CD14-positive monocyte (primary cell): ENCODE results near the gene NTM. TPM values are rescaled to one million over a fixed set of nuclear protein-coding genes. Genes with fewer than 3 reads are reported as not detected.

Source experiments
- DNase-seq, 3 donors: peaks; one replicate each; pipeline ENCODE4 v3.0.0-alpha.2; 2011 to 2022
- H2AFZ ChIP-seq: 2 replicates; pipeline ENCODE4 v1.6.0; 2012; ENCODE audit warnings: mild to moderate bottlenecking, low read depth, low read length, inconsistent platforms; ENCODE audit not compliant: insufficient read depth, poor library complexity, severe bottlenecking
- H3K27ac ChIP-seq, 2 donors: 1 replicate in 1 of 2; 2 replicates in 1 of 2; pipeline ENCODE4 v1.5.1; 2012 to 2013; ENCODE audit warnings: low read length in 2 of 2, control low read depth in 1 of 2, inconsistent platforms in 1 of 2, low read depth in 1 of 2, mild to moderate bottlenecking in 1 of 2
- H3K27me3 ChIP-seq, 2 donors: one replicate each; pipeline versions ENCODE4 v1.6.0 to v1.6.1; 2011 to 2013; ENCODE audit warnings: low read length in 2 of 2; ENCODE audit not compliant: control insufficient read depth in 2 of 2, insufficient read depth in 2 of 2
- H3K36me3 ChIP-seq, 2 donors: replicated peaks in 1 of 2; 1 replicate in 1 of 2; 2 replicates in 1 of 2; pipeline versions ENCODE4 v1.5.1 to v1.6.1; 2012 to 2013; ENCODE audit warnings: low read length in 2 of 2, control low read depth in 1 of 2, inconsistent platforms in 1 of 2, mild to moderate bottlenecking in 1 of 2; ENCODE audit not compliant: insufficient read depth in 2 of 2, control insufficient read depth in 1 of 2
- H3K4me1 ChIP-seq, 2 donors: 1 replicate in 1 of 2; 2 replicates in 1 of 2; pipeline versions ENCODE4 v1.5.1 to v1.6.1; 2012 to 2013; ENCODE audit warnings: low read length in 2 of 2, control low read depth in 1 of 2, inconsistent platforms in 1 of 2, mild to moderate bottlenecking in 1 of 2, moderate library complexity in 1 of 2; ENCODE audit not compliant: insufficient read depth in 2 of 2, control insufficient read depth in 1 of 2
- H3K4me2 ChIP-seq: replicated peaks from 2 replicates; pipeline ENCODE3; 2012; ENCODE audit warnings: low read length, moderate library complexity, mild to moderate bottlenecking; ENCODE audit not compliant: poor library complexity, severe bottlenecking; ENCODE audit errors: extremely low read depth
- H3K4me3 ChIP-seq, 3 experiments: fragments of 200-600 bp in 1 of 3; sonication (generic) in 1 of 3; replicated peaks in 1 of 3; 1 replicate in 2 of 3; 2 replicates in 1 of 3; pipeline ENCODE4 v1.5.1; 2011 to 2013; ENCODE audit warnings: low read length in 3 of 3, mild to moderate bottlenecking in 3 of 3, control low read depth in 2 of 3, low read depth in 2 of 3, inconsistent platforms in 1 of 3, moderate library complexity in 1 of 3
- H3K79me2 ChIP-seq: 2 replicates; pipeline ENCODE4 v1.6.0; 2012; ENCODE audit warnings: mild to moderate bottlenecking, control low read depth, inconsistent platforms, low read length, moderate library complexity; ENCODE audit not compliant: insufficient read depth
- H3K9ac ChIP-seq: 2 replicates; pipeline ENCODE4 v1.6.0; 2017; ENCODE audit warnings: low read length, mild to moderate bottlenecking; ENCODE audit not compliant: insufficient read depth, poor library complexity, severe bottlenecking
- H3K9me3 ChIP-seq, 2 donors: replicated peaks in 1 of 2; 1 replicate in 1 of 2; 2 replicates in 1 of 2; pipeline versions ENCODE4 v1.5.1 to v1.6.1; 2012 to 2013; ENCODE audit warnings: low read length in 2 of 2, control low read depth in 1 of 2; ENCODE audit not compliant: control insufficient read depth in 1 of 2, insufficient read depth in 1 of 2
- H4K20me1 ChIP-seq: 2 replicates; pipeline ENCODE4 v1.6.0; 2012; ENCODE audit warnings: mild to moderate bottlenecking, low read length, control low read depth, moderate library complexity; ENCODE audit not compliant: insufficient read depth
- H3K27ac Mint-ChIP-seq, 7 donors: one replicate each; pipeline ENCODE4 v1.8.0; 2020; ENCODE audit warnings: mild to moderate bottlenecking in 7 of 7, mixed read lengths in 7 of 7, moderate library complexity in 6 of 7, inconsistent platforms in 2 of 7
- H3K27me3 Mint-ChIP-seq, 3 donors: one replicate each; pipeline ENCODE4 v1.8.0; 2021 to 2022; ENCODE audit warnings: low read depth in 3 of 3, mild to moderate bottlenecking in 3 of 3, mixed read lengths in 3 of 3, moderate library complexity in 3 of 3, inconsistent platforms in 1 of 3
- H3K36me3 Mint-ChIP-seq, 2 donors: one replicate each; pipeline ENCODE4 v1.8.0; 2020; ENCODE audit warnings: mixed read lengths in 2 of 2, inconsistent platforms in 1 of 2, mild to moderate bottlenecking in 1 of 2
- H3K4me1 Mint-ChIP-seq: one replicate; pipeline ENCODE4 v1.8.0; 2020; ENCODE audit warnings: mild to moderate bottlenecking, mixed read lengths
- H3K4me3 Mint-ChIP-seq, 2 donors: one replicate each; pipeline ENCODE4 v1.8.0; 2020; ENCODE audit warnings: mild to moderate bottlenecking in 2 of 2, mixed read lengths in 2 of 2, moderate library complexity in 1 of 2
- H3K9me3 Mint-ChIP-seq, 7 donors: one replicate each; pipeline ENCODE4 v1.8.0; 2020 to 2022; ENCODE audit warnings: mixed read lengths in 7 of 7, mild to moderate bottlenecking in 6 of 7, moderate library complexity in 6 of 7, inconsistent platforms in 2 of 7
- WGBS: methylation state at CpG from one replicate; pipeline ENCODE4 v1.1.5; 2013; ENCODE audit warnings: missing lambda C conversion rate; ENCODE audit not compliant: insufficient coverage; 5-methylcytosine and 5-hydroxymethylcytosine counted together
- intact Hi-C, 2 donors: fragments of 100-400 bp; cut with micrococcal nuclease; formaldehyde crosslinking; loops; one replicate each; pipeline versions ENCODE4 v1.15.0 to v1.15.1; 2023
- polyA plus RNA-seq, 3 donors: library from polyadenylated mRNA; depleted of rRNA in 1 of 3; unstranded in 2 of 3; stranded (reverse) in 1 of 3; fragments of 300-500 nt in 2 of 3; fragments of >200 nt in 1 of 3; fragmentation: Illumina TruSeq in 2 of 3; gene quantifications; 1 replicate in 2 of 3; 2 replicates in 1 of 3; pipeline ENCODE4 v1.2.3, GENCODE V29; 2012 to 2021
- TF ChIP-seq, protein P1 (sequence below): fragments of 200-600 bp; IDR thresholded peaks from one replicate; pipeline ENCODE4 v1.8.0; 2022; ENCODE audit warnings: antibody characterized with exemption, mild to moderate bottlenecking

NTM gene
- polyA plus RNA-seq, 3 donors, result not detected

DNA sequence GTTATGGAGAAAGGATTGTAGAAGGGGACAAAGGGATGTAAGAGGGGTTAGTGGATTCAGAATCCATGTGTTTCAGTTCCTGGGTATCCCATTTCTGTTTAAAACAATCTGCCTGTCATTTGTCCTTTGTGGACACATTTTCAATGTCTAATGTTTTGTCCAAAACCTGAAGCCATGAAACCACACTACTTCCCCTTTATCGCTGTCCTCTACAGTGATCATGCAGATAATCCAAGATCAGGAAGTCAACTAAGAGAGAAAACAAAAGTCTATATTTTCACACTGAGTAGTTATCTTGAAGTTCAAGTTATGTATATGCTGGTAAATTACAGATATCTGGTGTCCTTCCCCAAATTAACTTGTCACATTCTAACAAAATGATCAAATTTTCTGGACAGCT, 457.0 kb downstream of the NTM start:
- peak; percentile 53 to 63 (median 60) for DNase-seq
- TF ChIP-seq, protein P1, sequence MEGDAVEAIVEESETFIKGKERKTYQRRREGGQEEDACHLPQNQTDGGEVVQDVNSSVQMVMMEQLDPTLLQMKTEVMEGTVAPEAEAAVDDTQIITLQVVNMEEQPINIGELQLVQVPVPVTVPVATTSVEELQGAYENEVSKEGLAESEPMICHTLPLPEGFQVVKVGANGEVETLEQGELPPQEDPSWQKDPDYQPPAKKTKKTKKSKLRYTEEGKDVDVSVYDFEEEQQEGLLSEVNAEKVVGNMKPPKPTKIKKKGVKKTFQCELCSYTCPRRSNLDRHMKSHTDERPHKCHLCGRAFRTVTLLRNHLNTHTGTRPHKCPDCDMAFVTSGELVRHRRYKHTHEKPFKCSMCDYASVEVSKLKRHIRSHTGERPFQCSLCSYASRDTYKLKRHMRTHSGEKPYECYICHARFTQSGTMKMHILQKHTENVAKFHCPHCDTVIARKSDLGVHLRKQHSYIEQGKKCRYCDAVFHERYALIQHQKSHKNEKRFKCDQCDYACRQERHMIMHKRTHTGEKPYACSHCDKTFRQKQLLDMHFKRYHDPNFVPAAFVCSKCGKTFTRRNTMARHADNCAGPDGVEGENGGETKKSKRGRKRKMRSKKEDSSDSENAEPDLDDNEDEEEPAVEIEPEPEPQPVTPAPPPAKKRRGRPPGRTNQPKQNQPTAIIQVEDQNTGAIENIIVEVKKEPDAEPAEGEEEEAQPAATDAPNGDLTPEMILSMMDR, result no peak
- Histone ChIP-seq H4K20me1 (no peaks in the 10 kb centered on the region), H3K9ac (no peak overlapping the region), H2AFZ (no peak overlapping the region), H3K27me3 (no peaks in the 10 kb centered on the region), H3K9me3 (no peaks in the 10 kb centered on the region), H3K4me2 (peak overlapping the region; percentile 45), H3K4me1 (peaks cover 58 to 64% of the 10 kb centered on the region in 2 donors), H3K36me3 (no peaks in the 10 kb centered on the region), H3K79me2 (no peaks in the 10 kb centered on the region), H3K27ac (peak overlapping the region; percentile 27 to 77), H3K4me3 (peak overlapping the region in 1 of 3 experiments; percentile 21)
- Mint-ChIP-seq H3K4me1 (peaks cover 25% of the 10 kb centered on the region), H3K36me3 (no peaks in the 10 kb centered on the region), H3K9me3 (no peaks in the 10 kb centered on the region), H3K4me3 (no peak overlapping the region), H3K27ac (no peak overlapping the region), H3K27me3 (no peaks in the 10 kb centered on the region)
- no CpG with 5 or more reads among the region's 1 CpG for WGBS
- intact Hi-C loops, result loop anchor here in 1 of 2 donors (5.0 kb wide), 1 partner anchor 230 kb away; no protein-coding TSS in a partner anchor

DNA sequence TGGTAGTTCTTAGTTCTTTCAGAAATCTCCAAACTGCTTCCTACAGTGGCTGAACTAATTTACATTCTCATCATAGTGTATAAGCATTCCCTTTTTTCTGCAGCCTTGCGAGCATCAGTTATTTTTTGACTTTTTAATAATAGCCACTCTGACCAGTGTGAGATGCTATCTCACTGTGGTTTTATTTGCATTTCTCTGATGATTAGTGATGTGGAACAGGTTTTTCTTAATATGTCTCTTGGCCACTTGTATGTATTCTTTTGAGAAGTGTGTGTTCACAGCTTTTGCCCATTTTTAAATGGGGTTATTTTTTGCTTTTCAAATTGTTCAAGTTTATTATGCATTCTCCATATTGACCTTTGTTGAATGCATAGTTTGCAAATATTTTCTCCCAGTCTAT, 459.3 kb downstream of the NTM start:
- no peaks in the 10 kb centered on the region for H4K20me1 ChIP-seq
- no peak overlapping the region for H3K9ac ChIP-seq
- no peaks in the 10 kb centered on the region for H3K27me3 ChIP-seq
- peaks cover 49 to 54% of the 10 kb centered on the region in 2 donors for H3K4me1 ChIP-seq
- Mint-ChIP-seq H3K4me1 (peaks cover 14% of the 10 kb centered on the region), H3K36me3 (no peaks in the 10 kb centered on the region), H3K9me3 (no peaks in the 10 kb centered on the region), H3K27me3 (no peaks in the 10 kb centered on the region), H3K27ac (no peak overlapping the region), H3K4me3 (no peak overlapping the region)
- TF ChIP-seq, protein P1, result no peak
- no peak overlapping the region for H3K27ac ChIP-seq
- whole genome bisulfite sequencing, result no CpG with 5 or more reads among the region's 1 CpG
- no peak for DNase-seq
- intact Hi-C loops, result loop anchor here in 1 of 2 donors (5.0 kb wide), 1 partner anchor 228 kb away; no protein-coding TSS in a partner anchor
- H2AFZ ChIP-seq, result no peak overlapping the region
- H3K4me2 ChIP-seq, result no peak overlapping the region
- H3K36me3 ChIP-seq, result no peaks in the 10 kb centered on the region
- no peak overlapping the region for H3K4me3 ChIP-seq
- H3K9me3 ChIP-seq, result no peaks in the 10 kb centered on the region
- H3K79me2 ChIP-seq, result no peaks in the 10 kb centered on the region
